Transverse colon (tissue), 4 donors: ENCODE measurements around the gene SYNCRIP.

ENCODE experiments used
- EP300 ChIP-seq: sonication (generic); formaldehyde crosslinking; IDR thresholded peaks from one replicate; pipeline ENCODE4 v1.6.1; 2017; ENCODE audit warnings: antibody characterized with exemption, low read depth
- POLR2A ChIP-seq: fragments of 450-650 bp; IDR thresholded peaks from one replicate; pipeline ENCODE4 v1.6.1; 2016; ENCODE audit warnings: antibody characterized with exemption, mild to moderate bottlenecking, moderate library complexity
- POLR2AphosphoS5 ChIP-seq, 3 donors: sonication (generic); formaldehyde crosslinking; IDR thresholded peaks; one replicate each; pipeline ENCODE4 v1.6.1; 2016; ENCODE audit warnings: antibody characterized with exemption in 3 of 3
- TF ChIP-seq, protein P1 (sequence below), 5 experiments: fragments of 200-600 bp in 3 of 5; fragments of 450-650 bp in 2 of 5; sonication (generic) in 3 of 5; IDR thresholded peaks; 1 replicate in 2 of 5; 2 replicates in 3 of 5; pipeline ENCODE4 v1.5.1; 2016 to 2017; ENCODE audit warnings: antibody characterized with exemption in 5 of 5, inconsistent platforms in 3 of 5, mild to moderate bottlenecking in 2 of 5, moderate library complexity in 1 of 5

DNA sequence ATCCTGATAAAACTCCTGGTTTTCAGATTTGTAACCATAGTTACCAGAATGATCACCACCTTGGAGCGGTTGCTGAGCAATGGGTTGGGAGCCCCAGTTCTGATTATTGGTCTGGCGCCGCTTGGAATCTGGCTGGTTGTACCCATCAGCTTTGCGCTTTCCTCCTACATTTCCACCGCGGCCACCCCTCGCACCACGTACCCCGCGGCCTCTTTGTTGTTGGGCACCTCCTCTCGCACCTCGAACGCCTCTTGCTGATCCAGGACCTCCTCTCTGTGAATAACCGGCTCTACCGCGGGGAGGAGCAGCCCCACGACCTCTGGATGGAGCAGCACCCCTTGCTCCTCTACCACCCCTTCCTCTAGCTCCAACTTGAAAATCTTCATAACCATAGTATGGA lies 27.9 kb downstream of the SYNCRIP start:
- TF ChIP-seq, protein P1, sequence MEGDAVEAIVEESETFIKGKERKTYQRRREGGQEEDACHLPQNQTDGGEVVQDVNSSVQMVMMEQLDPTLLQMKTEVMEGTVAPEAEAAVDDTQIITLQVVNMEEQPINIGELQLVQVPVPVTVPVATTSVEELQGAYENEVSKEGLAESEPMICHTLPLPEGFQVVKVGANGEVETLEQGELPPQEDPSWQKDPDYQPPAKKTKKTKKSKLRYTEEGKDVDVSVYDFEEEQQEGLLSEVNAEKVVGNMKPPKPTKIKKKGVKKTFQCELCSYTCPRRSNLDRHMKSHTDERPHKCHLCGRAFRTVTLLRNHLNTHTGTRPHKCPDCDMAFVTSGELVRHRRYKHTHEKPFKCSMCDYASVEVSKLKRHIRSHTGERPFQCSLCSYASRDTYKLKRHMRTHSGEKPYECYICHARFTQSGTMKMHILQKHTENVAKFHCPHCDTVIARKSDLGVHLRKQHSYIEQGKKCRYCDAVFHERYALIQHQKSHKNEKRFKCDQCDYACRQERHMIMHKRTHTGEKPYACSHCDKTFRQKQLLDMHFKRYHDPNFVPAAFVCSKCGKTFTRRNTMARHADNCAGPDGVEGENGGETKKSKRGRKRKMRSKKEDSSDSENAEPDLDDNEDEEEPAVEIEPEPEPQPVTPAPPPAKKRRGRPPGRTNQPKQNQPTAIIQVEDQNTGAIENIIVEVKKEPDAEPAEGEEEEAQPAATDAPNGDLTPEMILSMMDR (IDR thresholded peaks at IDR 0.05) = no peak
- TF ChIP-seq POLR2A = no peak
- TF ChIP-seq EP300 = no peak
- TF ChIP-seq POLR2AphosphoS5 (IDR thresholded peaks at IDR 0.05) = no peak
